ENCODE measurements around the gene NELFB.

The NELFB gene

DNA sequence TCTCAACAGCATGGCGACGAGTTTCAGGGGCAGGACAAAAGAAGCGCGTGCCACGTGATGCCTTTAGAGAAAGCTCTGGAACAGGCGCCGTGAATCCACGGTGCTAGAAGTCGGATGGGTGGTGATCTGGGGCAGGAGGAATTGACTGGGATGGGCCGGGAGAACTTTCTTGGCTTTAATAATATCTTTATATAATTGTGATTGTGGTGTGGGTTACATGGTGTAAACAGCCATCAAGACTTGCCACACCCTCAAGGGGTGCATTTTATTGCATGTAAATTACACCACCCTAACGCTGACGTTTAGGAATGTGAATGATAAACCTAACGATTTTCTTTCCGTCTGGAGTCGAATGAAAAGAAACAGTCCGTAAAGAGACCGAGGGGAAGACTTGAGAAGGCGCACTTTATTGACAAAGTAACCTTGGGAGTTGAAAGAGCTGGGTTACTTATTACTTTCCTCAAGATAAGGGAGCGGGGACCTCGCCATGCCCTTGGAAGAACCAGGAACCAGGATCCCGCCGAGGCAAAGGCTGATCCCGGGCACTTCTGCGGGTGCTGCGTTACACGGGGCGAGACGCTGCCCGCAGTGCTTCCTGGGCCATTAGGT, 38.5 kb downstream of the NELFB start:
- no peak for DNase-seq

DNA sequence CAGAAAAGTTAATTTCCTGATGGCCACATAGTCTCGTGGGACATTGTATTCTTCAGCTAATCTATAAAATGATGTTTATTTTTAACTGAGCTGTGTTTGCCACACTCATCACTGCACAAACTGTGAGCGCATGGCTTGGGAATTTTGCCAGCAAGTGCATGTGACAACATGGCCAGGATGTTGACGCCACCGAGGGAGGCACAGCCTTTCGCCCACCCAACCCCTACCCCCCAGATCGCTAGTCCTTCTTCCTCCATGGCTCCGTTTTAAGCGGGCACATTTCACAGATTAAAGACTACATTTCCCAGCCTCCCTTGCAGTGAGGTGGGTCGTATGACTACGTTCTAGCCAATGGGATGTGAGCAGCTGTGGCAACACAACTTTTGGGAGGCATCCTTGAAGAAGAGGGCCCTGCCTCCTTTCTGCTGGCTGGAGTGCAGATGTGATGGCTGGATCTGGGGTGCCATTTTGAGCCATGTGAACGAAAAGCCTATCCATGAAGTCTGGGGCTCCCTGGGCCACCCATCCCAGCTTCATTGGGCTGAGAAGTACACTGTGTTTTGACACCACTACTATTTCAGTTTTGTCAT, 39.1 kb downstream of the NELFB start:
- DNase-seq = no peak

DNA sequence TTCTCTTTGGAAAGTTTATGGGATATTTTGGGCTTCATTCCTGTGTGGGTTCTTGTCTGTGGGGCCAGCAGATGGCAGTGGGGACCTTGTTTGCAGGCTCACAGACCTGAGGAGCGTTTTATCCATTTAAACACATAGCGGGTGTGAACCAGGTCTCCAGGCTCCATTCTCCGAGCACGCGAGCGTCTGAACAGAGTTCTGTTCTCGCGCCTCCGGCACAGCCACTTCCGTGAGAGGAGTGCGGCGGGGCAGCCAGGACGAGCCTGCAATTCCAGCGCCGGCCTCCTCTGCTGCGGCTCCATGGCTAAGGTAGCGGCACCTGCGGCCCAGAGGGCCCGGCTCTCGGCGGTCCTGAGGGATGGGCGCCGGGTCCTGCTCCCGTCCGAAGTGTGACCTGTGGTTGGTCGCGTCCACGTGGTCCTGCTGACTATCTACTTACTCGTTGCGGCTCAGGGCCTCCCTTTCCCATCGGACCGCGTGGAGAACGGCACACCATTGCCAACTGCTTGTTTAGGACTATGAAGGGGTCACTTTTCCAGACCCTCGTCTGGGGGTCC, 39.6 kb downstream of the NELFB start:
- DNase-seq = no peak

DNA sequence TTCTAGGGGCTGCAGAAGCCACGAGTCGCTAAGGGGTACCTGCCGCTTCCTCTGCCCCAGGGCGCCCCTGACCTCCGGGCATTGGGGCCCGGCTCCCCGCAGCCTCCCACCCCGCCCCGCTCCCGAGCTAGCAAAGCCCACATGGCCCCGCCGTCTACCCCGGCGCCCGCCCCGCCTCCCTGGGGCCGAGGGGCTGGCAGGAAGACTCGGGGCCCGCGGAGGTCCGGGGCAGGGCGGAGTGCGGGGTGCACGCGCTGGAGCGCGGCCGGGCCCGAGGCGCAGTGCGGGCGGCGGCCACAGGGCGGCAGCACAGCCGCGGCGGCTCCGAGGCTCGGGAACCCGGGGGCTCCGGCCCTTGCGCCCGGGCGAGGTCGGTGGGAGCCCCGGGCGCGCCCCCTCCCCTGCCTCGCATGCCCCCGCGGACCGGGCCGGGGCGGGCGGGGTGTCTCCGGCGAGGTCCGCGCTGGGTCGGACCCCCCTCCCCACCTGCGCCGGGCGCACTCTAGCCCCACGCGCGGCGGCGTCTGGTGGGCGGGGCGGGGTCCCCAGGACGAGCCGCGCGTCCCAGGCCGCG, 40.2 kb downstream of the NELFB start:
- DNase-seq = peak in 1 of 2 experiments; percentile 63

DNA sequence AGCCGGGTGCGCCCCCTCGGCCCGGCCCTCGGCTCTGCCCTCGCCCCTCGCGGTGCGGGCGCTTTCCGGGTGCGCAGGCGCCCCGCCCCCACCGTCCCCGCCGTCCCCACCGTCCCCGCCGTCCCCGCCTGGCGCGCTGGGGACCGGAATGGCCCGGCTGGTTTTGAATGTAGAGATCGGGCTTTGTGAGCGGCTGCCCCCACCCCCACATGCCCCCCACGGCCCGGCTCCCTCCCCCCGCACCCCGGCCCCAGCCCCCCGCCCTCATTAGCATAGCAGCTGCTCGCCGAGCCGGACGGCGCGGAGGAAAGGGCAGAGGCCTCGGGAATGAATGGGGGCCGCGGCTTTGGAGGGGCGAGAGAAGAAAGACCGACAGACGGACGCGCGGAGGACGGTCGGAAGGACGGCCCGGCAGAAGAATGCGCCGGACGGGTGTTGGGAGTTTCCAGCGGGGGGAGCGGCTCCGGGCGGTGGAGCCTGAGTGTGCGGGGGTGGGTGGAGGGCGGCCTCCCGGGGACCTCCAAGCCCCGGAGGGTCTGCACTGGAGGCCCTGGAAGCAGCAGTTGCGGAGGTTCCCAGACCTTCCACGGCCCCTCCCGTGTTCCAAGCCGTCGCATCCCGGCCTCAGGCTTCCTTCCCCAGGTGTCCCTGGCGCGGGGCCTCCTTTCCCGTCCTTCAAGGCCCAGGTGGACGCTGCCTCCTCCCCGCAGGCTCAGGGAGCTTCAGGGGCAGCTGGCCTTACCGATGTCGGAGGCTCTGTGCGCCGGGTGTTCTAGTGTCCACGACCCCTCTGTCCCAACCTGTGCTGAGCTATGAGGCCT, 40.9 kb downstream of the NELFB start:
- DNase-seq = no peak

DNA sequence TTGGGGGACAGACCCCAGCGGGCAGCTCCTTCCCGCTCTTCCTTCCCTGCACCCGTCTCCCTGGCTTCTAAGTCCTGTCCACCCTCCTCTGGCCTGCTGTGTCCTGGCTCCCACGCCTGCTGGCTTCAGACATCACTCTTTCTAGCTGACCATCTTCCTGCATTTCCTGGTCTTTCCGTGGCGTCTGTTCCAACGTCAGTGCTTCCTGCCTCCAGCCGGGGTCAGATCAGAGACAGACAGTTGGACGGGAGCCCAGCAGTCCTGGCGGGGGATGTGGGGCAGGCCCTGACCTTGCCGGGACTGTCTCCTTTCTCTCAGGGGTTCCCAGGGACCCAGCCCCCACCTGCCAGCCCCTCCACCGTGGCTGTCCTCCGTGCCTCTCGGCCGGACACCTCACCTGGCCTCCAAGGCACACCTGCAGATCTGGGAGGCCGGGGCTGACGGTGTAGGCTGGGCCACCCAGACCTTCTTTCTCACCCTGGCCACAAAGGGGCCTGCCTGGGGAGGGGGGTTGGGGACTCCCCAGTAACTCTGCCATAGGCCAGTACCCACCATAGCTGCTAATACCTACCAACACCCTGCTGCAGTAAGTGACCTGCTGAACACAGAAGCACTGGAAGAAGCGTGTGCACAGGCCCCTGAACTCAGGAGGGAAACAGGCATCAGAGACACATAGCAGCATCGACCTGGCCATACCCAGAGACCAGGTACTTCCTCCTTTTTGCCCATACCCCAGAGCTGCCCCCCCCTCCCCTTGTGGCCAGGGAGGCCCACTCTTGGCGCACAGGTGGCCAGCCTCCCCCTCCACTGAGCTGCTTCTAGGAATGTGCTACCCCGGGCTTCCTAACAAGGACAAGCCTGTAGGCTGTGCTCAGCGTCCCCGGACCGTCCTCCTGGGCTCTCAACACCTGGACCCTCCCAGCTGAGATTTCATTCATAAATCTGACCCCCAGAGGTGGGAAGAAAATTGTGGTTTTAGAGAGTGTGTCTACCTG, 41.8 kb downstream of the NELFB start:
- DNase-seq = no peak

DNA sequence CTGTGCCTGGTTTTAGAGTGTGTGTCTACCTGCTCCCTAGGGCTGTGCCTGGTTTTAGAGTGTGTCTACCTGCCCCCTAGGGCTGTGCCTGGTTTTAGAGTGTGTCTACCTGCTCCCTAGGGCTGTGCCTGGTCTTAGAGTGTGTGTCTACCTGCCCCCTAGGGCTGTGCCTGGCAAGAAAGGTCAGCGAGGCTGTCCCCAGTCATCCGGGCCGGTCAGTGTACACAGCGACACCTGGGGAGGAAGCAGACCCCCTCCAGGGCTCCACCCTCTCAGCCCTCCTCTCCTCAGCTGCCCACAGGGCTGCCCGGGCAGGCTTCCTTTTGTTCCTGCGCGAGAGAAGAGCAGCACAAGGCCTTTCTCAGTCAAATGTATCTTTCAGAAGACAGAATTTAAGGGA, 42.8 kb downstream of the NELFB start:
- no peak for DNase-seq

DNA sequence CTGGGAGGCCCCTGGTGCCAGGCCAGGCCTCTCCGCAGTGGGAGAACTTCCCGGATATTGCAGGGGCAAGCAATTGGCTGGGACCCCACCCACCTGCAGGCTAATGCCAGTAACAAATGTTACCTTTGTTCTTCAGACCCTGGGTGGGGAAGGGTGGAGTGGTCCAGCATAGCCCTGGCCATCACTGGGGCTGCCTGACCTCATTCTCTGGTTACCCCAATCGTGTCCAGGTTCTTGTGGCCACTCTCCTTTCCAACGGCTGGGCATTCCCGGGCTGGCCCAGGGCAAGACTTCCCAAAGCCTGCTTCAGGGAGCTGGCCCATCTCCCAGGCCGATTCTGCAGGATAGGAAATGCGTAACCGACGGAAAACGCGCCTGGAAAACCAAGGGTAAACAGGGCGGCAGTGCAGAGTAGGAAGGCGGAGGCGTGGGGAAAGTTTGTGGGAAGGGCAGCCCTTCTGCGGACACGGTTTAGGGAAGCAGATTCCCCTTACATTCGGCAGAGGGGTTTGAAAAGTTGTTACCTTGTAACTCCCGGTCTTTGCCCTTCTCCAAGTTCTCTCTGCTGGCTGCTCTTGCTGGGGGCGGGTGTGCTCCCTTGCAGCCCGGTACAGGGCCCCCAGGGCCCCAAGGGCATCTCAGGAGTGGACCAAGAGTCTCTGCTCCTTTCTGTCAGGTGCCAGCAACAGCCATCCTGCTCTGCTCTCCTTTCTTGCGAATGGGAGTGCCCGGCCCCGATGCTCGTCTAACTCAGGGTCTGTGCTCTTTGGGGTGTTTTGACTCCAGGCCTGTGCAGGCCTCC, 43.5 kb downstream of the NELFB start:
- DNase-seq = no peak

DNA sequence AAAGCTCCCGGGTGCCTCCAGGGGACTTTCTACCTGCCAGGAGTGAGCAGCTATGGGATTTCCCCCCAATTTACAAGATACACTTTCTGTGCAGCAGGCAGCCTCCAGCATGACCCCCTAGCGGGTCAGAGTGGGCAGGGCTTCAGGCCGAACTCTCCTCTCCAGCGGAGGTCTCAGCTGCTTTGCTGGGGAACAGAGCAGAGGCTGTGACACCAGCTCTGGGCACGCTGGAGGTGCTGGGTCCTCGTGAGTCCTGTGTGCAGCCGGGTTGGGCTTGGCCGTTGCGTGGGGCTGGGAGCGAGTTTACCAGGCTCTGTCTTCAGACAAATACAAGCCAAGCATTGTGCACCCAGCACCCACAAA, 44.1 kb downstream of the NELFB start:
- no peak for DNase-seq

DNA sequence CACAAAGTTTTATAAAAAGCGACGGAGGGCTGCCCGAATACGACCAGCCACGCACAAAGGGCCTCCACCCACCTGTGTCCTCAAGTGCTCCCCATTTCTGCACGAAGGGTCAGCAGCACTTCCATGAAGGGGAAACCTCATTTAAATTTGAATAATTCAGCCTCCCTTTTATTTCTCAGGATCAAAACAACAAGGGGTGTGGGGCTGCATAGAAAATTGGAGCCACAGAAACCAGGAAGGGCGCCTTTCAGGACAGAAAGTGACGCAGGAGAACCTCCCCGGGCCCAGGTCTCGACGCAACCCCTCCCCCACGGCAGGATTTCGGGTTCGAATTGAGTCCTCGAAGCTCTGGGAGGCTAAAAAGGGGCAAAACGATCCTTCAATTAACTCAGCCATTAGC, 44.8 kb downstream of the NELFB start:
- DNase-seq = no peak

DNA sequence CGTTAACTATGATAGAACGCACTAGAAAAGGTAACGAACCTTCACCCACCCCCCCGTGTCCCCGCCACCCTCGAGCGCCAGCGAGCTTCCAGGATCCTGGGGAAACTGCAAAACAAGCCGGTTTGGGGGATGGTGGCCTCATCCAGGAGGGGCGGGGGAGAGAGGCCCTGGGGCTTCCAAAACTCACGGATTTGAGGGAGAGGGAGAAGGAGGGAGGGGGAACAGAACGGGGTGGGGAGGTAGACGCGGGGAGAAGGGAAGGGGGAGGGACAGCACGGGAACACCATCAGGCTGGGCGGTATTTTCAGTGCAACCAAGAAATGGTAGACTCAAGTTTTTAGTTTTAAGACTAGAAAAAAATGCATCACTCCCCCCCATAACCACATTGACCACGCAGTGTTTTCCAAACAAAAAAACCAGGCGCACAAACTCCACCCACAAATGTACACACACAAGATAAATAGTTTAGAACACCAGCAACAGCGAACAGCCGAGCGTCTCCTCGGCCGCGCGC, 45.5 kb downstream of the NELFB start:
- no peak for DNase-seq

DNA sequence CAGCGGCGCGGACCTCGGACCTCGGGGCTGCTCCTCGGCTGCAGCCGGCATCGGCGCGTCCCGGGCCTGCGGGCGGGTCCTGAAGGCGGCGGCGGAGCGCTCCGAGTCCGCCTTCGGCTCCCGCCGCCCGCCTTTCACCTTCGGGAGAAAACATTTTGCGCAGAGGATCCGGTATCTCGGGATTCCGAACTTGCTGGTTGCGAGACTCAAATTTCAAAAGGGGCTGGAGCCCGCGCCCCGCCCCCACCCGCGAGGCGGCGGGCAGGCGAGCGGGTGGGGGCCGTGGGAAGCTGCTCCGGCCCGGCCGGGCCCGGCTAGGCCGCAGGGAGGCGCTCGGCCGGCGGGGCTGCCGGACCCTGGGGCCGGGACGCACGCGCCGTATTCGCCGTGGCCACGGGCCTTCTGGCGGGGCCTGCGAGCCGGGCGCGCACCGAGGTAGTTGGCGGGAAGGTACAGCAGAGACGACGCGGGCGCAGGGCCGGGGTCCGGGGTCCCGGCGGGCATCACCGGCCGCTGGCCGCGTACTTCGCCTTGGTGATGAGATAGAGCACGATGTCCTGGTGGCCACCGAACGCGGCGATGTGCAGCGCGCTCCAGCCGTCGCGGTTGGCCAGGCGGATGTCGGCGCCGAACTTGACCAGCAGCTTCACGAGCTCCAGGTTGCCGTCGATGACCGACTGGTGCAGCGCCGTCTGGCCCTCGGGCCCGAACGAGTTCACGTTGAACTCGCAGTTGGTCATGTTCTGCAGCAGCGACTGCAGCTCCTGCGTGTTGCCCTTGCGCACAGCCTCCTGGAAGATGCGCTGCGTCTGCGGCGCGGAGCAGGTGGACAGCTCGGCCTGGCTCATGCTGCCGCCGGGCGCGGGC, 46.2 kb downstream of the NELFB start:
- DNase-seq = no peak

DNA sequence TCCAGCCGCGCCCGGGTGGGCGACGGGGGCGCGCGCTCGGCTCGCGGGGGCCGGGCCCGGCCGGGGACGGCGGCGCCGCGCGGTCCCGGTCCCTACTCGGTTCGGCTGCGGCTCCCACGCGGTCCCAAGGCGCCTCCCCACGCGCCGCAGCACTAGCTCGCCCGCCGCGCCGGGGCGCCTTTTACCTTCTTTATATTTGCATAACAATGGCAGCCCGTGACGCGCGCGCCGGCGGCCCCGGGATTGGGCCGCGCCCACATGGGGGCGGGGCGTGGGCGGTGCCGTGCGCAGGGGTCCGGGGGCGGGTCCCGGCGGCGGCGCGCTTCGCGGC, 47.0 kb downstream of the NELFB start, which contains the start of gene NRARP:
Gene NRARP (minus strand): TSS at position 154 of the 331 bp plus-strand sequence. CDS start 343 bp downstream, outside the sequence.
- DNase-seq = peak; percentile 92 to 97

DNA sequence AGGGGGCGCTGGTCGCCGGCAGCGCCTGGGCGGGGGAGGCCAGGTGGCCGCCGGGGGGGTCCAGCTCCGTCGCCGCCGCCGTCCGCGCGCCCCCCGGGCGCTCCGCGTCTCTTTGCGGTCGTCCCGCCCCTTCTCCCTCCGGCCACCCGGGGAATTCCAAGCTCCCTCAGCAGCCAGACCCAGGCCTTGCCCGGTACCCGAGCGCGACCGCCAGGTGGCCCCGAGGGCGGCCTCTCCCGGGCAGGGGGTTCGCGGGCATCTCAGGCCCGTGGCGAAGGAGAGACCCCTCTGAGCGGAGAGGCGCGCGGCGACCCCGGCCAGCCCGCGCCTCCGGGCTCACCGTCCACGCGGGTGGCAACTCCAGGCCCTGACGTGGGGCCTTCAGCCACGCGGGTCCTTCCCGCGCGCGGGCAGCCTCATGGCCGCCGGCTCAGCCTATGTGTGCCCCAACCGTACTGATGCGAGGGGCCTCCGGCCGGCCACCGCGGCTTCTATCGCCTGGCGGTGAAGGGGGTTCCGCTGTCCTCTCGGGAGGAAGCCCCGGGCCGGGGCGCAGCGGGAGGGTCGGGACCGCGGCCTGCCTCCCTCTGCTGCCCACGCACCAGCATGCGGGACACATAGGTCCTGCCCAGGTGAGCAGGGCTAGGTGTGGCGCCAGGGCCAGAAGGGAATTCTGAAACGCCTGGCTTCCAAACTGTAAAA, 47.5 kb downstream of the NELFB start:
- no peak for DNase-seq

DNA sequence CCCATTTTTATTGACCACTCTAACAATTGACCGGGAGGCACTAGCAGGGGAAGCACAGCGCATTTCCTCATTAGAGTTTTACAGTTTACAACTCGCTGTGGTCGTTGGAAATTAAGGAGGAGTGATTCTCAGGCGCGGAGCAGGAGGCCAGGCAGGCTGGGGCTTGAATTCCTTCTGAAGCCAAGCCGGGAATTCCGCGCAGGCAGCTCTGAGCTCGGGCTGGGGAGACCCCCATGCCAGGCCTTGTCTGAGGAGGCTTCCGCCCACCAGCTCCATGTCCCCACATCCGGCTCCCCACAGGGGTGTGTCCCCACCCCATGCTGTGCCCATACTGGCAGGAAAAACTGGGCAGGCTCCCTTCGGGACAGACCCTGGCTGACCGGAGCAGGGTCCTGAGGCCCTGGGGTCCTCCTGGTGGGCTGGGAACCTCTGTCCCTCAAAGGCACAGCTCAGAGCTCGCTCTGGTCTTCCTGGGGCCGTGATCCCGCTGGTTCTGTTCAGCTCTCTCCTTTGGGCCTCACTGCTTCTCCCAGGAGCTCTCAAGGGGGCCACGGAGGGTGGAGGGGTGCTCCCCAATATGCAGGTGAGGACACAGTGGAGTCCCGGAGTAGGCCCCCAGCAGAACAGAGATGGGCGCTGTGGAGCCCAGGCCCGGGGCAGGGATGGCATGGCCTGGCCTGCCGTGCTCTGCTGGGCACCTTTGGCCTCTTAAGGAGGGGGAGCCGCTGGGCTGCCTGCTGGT, 48.2 kb downstream of the NELFB start:
- no peak for DNase-seq

DNA sequence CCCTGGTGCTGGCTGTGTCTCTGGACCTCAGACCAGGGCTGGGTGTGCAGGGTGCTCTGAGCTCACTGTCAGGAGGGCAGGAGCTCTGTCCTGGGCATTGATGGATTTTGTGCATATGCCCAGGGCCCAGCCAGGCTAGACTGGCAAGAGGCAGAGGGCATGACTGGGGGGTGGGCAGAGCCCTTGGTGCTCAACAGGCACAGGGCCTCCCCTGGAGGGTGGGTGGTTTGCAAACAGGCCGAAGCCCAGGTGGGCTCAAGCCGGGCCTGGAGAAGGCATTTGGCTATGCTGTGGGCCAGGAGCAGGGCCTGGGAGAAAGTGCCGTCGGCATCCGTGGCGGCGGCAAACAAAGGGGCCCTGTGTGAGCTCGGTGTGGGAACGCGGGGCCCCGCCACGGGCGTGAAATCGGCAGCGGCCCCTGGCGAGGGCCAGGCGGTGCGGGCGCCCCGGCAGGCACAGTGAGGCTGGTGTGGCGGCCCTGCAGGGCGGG, 48.8 kb downstream of the NELFB start:
- no peak for DNase-seq

DNA sequence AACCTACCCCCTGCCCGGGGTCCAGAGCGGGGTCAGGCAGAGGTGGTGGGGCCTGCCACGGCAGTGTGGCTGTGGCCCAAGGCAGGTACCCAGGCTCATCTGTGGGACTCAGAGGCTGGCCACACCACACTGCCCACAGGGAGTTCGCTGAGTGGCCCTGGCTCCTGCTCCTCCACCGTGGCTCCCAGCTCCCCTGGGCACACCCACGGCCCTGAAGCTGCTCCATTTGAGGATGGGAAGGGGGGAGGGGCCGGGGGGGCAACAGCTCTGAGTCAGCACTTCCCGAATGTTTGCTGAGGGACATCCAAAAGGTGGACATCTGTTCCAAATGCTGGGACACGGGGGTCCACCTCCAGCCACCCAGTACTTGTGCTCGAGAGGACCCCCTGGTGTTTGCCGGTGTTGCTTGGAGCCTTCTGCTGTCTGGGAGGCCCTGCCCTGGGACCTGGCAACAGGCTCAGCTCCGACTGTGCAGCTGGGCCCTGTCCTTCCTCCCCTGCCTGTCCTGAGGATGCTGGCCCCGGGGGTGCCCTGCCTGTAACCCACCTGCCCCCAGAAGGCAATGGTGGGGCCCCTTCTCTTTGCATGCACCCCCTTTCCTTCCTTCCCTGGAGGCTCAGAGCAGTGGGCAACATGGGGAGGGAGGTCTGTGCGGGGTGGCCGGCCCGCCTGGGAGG, 49.4 kb downstream of the NELFB start:
- no peak for DNase-seq

All from stimulated activated CD4-positive, alpha-beta T cell treated with anti-CD3 and anti-CD28 coated beads, Interleukin-4, amount 100 ng/mL, for 4 hours (primary cell).